Smooth muscle cell (in vitro differentiated cells): ENCODE results near the gene WFDC2. TPM values are rescaled to one million over a fixed set of nuclear protein-coding genes. Genes with fewer than 3 reads are reported as not detected.

Source experiments
- microRNA-seq: library from miRNA; unstranded; fragments of <30 nt; microRNA quantifications from one replicate; pipeline ENCODE4, GENCODE V29; 2016; ENCODE audit warnings: borderline number of aligned reads
- polyA plus RNA-seq: library from polyadenylated mRNA; unstranded; fragments of >200 nt; fragmentation: Nextera tagmentation; extraction: Ambion mirVana; gene quantifications from 2 replicates; pipeline ENCODE4 v1.2.1, GENCODE V29; 2016
- small RNA-seq: library from RNA; depleted of rRNA; stranded (forward); fragments of <200 nt; gene quantifications from one replicate; pipeline ENCODE3, GENCODE V24; 2014
- total RNA-seq: library from RNA; depleted of rRNA; stranded (reverse); fragments of >200 nt; gene quantifications from 2 replicates; pipeline ENCODE4 v1.2.3, GENCODE V29; 2014

WFDC2 gene
- total and polyA plus RNA-seq, 2 experiments from 2014 or later = 3.0 to 9.5 TPM

Small RNA genes within 50 kb of the gene (microRNA-seq; reads per million reads assigned to microRNA genes)
- gene MIR6812 = not detected

Small RNA genes within 50 kb of the gene (small RNA-seq; reads per million reads assigned to genes)
- gene MIR6812 = not detected

Other genes with a start within 250 kb of the WFDC2 start
- gene SEMG2, start 248.4 kb upstream of the WFDC2 start, total RNA-seq = not detected in 2 replicates
- gene SEMG2, start 248.4 kb upstream of the WFDC2 start, polyA plus RNA-seq = not detected in 2 replicates
- 0.63 and 1.1 TPM in 2 replicates for gene SLPI, start 215.2 kb upstream of the WFDC2 start, total RNA-seq
- gene SLPI, start 215.2 kb upstream of the WFDC2 start, polyA plus RNA-seq = 3.1 and 5.2 TPM in 2 replicates
- gene RBPJL, start 162.9 kb upstream of the WFDC2 start, total RNA-seq = not detected in 2 replicates
- not detected in 2 replicates for gene RBPJL, start 162.9 kb upstream of the WFDC2 start, polyA plus RNA-seq
- not detected in 2 replicates for gene MATN4, start 161.5 kb upstream of the WFDC2 start, total RNA-seq
- not detected in 2 replicates for gene MATN4, start 161.5 kb upstream of the WFDC2 start, polyA plus RNA-seq
- 70.7 and 78.1 TPM in 2 replicates for gene SDC4, start 121.3 kb upstream of the WFDC2 start, total RNA-seq
- 45.0 and 122 TPM in 2 replicates for gene SDC4, start 121.3 kb upstream of the WFDC2 start, polyA plus RNA-seq
- gene SYS1, start 106.6 kb upstream of the WFDC2 start, total RNA-seq = 14.5 and 15.2 TPM in 2 replicates
- 17.0 and 24.7 TPM in 2 replicates for gene SYS1, start 106.6 kb upstream of the WFDC2 start, polyA plus RNA-seq
- gene TP53TG5, start 91.4 kb upstream of the WFDC2 start, total RNA-seq = not detected in 2 replicates
- gene TP53TG5, start 91.4 kb upstream of the WFDC2 start, polyA plus RNA-seq = 0.06 TPM in 1 of 2 replicates, not detected in the other
- 5.9 and 6.4 TPM in 2 replicates for gene DBNDD2, start 61.5 kb upstream of the WFDC2 start, total RNA-seq
- gene DBNDD2, start 61.5 kb upstream of the WFDC2 start, polyA plus RNA-seq = 2.9 and 11.0 TPM in 2 replicates
- 90.7 and 99.5 TPM in 2 replicates for gene PIGT, start 53.6 kb upstream of the WFDC2 start, total RNA-seq
- gene PIGT, start 53.6 kb upstream of the WFDC2 start, polyA plus RNA-seq = 169 and 206 TPM in 2 replicates
- not detected in 2 replicates for gene SPINT3, start 45.9 kb downstream of the WFDC2 start, total RNA-seq
- gene SPINT3, start 45.9 kb downstream of the WFDC2 start, polyA plus RNA-seq = not detected in 2 replicates
- gene WFDC6, start 69.7 kb downstream of the WFDC2 start, total RNA-seq = not detected in 2 replicates
- not detected in 2 replicates for gene WFDC6, start 69.7 kb downstream of the WFDC2 start, polyA plus RNA-seq
- gene EPPIN, start 77.6 kb downstream of the WFDC2 start, total RNA-seq = not detected in 2 replicates
- gene EPPIN, start 77.6 kb downstream of the WFDC2 start, polyA plus RNA-seq = not detected in 2 replicates
- not detected in 2 replicates for gene WFDC8, start 109.5 kb downstream of the WFDC2 start, total RNA-seq
- gene WFDC8, start 109.5 kb downstream of the WFDC2 start, polyA plus RNA-seq = not detected in 2 replicates
- gene WFDC10A, start 160.0 kb downstream of the WFDC2 start, total RNA-seq = not detected in 2 replicates
- not detected in 2 replicates for gene WFDC10A, start 160.0 kb downstream of the WFDC2 start, polyA plus RNA-seq
- gene WFDC9, start 161.5 kb downstream of the WFDC2 start, total RNA-seq = not detected in 2 replicates
- not detected in 2 replicates for gene WFDC9, start 161.5 kb downstream of the WFDC2 start, polyA plus RNA-seq
- gene WFDC11, start 200.5 kb downstream of the WFDC2 start, total RNA-seq = not detected in 2 replicates
- gene WFDC11, start 200.5 kb downstream of the WFDC2 start, polyA plus RNA-seq = not detected in 2 replicates
- not detected in 2 replicates for gene WFDC13, start 232.3 kb downstream of the WFDC2 start, total RNA-seq
- not detected in 2 replicates for gene WFDC13, start 232.3 kb downstream of the WFDC2 start, polyA plus RNA-seq
- not detected in 2 replicates for gene WFDC10B, start 235.3 kb downstream of the WFDC2 start, total RNA-seq
- 0.31 TPM in 1 of 2 replicates, not detected in the other for gene WFDC10B, start 235.3 kb downstream of the WFDC2 start, polyA plus RNA-seq